ENCODE results near the gene MANSC4.

- TF ChIP-seq CTCF (conservative IDR thresholded peaks at IDR 0.05 in 1 of 2, IDR thresholded peaks at IDR 0.05 in 1 of 2; ENCODE audit: low read depth in 1 of 2, low read length in 2 of 2) (no peak), EZH2 (IDR thresholded peaks at IDR 0.05; ENCODE audit: low read length, missing control alignments) (no peak)
Observed at GRCh38 chr12:27777141-27777540, 2.9 kb downstream of the MANSC4 start.
